Endothelial cell of coronary artery (primary cell): ENCODE data around the gene PANK4. TPM values are rescaled to one million over a fixed set of nuclear protein-coding genes. Genes with fewer than 3 reads are reported as not detected.

Experiments
- total RNA-seq: library from RNA; depleted of rRNA; stranded (reverse); fragments of >200 nt; gene quantifications from 2 replicates; pipeline ENCODE4 v1.2.3, GENCODE V29; 2014

PANK4 gene
- total RNA-seq = 20.1 and 26.5 TPM in 2 replicates

DNA sequence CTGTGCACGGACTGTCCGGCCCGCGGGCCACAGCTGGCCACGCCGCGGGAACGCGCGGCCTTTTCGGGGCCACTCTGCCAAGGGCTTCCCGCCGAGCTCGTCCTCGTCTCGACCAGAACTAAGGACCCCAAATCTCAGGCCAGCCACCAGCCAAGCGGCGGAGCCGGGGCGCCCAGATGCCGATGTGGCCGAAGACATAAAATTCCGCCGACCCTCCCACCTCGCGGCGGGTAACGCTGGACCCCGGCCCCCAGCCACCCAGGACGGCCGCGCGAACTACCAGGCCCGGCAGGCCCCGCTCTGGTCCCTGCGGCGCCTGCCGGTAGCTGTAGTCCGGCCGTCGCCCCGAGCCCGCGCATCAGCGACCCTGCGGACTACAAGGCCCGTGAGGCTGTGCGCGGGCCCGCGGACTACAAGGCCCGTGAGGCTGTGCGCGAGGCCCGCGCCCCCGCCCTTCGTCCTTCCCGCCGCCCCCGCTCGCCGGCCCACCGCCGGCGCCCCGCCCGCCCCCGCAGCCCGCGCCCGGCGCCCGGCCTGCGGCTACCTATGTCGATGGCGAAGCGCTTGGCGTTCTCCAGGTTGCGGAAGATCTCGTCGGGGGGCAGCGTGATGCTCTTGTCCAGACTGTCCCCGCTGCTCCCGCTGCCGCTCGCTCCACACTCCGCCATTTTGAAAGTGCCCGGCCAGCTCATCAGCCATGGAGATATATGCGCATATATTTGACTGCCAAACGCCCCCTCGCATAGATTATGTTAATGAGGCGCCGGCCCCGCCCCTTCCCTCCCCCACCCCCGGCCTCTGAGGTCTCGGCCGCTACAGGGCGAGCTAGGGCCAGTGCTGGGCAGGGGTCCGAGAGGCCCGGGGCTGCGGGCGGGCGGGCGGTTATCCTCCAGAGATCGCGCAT, at the start of gene PANK4:
PANK4 (minus strand) TSS at position 677 of the 904 bp plus-strand sequence; CDS start at position 668, 9 bp downstream.

DNA sequence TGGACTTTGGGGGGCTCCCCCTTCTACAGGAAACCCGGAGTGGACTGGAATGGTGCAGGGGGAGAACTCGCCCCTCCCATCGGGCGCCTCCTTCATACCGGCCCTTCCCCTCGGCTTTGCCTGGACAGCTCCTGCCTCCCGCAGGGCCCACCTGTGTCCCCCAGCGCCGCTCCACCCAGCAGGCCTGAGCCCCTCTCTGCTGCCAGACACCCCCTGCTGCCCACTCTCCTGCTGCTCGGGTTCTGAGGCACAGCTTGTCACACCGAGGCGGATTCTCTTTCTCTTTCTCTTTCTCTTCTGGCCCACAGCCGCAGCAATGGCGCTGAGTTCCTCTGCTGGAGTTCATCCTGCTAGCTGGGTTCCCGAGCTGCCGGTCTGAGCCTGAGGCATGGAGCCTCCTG, 29.9 kb upstream of the PANK4 start, which contains the start of gene TNFRSF14:
TNFRSF14 (plus strand) TSS at position 95 of the 401 bp plus-strand sequence; CDS start at position 389, 294 bp downstream.

GRCh38 chr1:2529784-2530512, 3.6 kb upstream of the PANK4 start, which contains the start of gene HES5:
Gene HES5 (minus strand): TSS chr1:2530263. CDS start chr1:2530164, 99 bp downstream.

GRCh38 chr1:2476061-2476999, 50.1 kb downstream of the PANK4 start, which contains the start of gene PLCH2:
Gene PLCH2 (plus strand): TSS chr1:2476289. CDS start chr1:2476589, 300 bp downstream.

Other genes with a start within 250 kb of the PANK4 start
- gene MORN1, start 135.0 kb downstream of the PANK4 start, total RNA-seq = 4.6 and 6.9 TPM in 2 replicates
- gene RER1, start 134.8 kb downstream of the PANK4 start, total RNA-seq = 69.5 and 71.7 TPM in 2 replicates
- 27.9 and 28.8 TPM in 2 replicates for gene PEX10, start 114.0 kb downstream of the PANK4 start, total RNA-seq
- under 0.01 and 0.09 TPM in 2 replicates for gene PLCH2, start 50.3 kb downstream of the PANK4 start, total RNA-seq
- 0.47 TPM in 1 of 2 replicates, not detected in the other for gene HES5, start 3.7 kb upstream of the PANK4 start, total RNA-seq
- 18.9 and 24.1 TPM in 2 replicates for gene TNFRSF14, start 29.8 kb upstream of the PANK4 start, total RNA-seq
- 20.4 and 20.5 TPM in 2 replicates for gene PRXL2B, start 60.2 kb upstream of the PANK4 start, total RNA-seq
- 1.3 and 2.9 TPM in 2 replicates for gene MMEL1, start 106.4 kb upstream of the PANK4 start, total RNA-seq